Activated naive CD4-positive, alpha-beta T cell treated with anti-CD3 and anti-CD28 coated beads, Interleukin-2, amount 50 U/mL, for 24 hours (primary cell): Measurements from ENCODE around the gene SIM1.
"Not testable (repeated sequence)": the region's sequence is repeated elsewhere in the genome, so short reads cannot be mapped to it uniquely, and the experiment has no call there.

Experiments
- H3K27ac Mint-ChIP-seq: one replicate; pipeline ENCODE4 v1.8.0; 2021; ENCODE audit warnings: mild to moderate bottlenecking, mixed read lengths
- H3K27me3 Mint-ChIP-seq: one replicate; pipeline ENCODE4 v1.8.0; 2021; ENCODE audit warnings: mixed read lengths
- H3K36me3 Mint-ChIP-seq: one replicate; pipeline ENCODE4 v1.8.0; 2021; ENCODE audit warnings: mixed read lengths
- H3K4me1 Mint-ChIP-seq: one replicate; pipeline ENCODE4 v1.8.0; 2021; ENCODE audit warnings: mixed read lengths
- H3K4me3 Mint-ChIP-seq: one replicate; pipeline ENCODE4 v1.8.0; 2021; ENCODE audit warnings: mild to moderate bottlenecking, mixed read lengths
- H3K9me3 Mint-ChIP-seq: one replicate; pipeline ENCODE4 v1.8.0; 2021; ENCODE audit warnings: mixed read lengths

Gene SIM1

GRCh38 chr6:100372326-100373091 lies 92.2 kb downstream of the SIM1 start:
- H3K9me3 Mint-ChIP-seq, result no peaks in the 10 kb centered on the region
- peaks cover 4% of the 10 kb centered on the region for H3K27me3 Mint-ChIP-seq
- H3K4me1 Mint-ChIP-seq, result no peaks in the 10 kb centered on the region
- no peak overlapping the region for H3K27ac Mint-ChIP-seq
- no peaks in the 10 kb centered on the region for H3K36me3 Mint-ChIP-seq
- no peak overlapping the region for H3K4me3 Mint-ChIP-seq

DNA sequence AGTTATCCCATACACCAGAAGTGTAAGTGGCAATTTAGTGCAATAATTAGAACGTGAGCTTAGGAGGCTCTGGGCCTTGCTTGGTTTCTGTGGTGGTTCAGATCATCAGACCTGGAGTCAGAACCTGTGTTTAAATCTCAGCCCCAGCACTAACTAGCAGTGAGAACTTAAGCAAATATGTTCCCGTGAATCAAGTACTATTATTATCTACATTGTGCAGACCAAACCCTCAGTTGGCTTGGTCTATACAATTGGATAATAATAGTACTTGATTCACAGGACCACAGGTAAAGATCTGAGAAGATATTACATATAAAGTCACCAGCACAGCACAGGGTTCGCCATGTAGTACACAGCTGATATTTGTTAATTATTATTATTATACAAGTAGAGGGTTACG lies 93.1 kb downstream of the SIM1 start:
- no peaks in the 10 kb centered on the region for H3K36me3 Mint-ChIP-seq
- H3K9me3 Mint-ChIP-seq, result no peaks in the 10 kb centered on the region
- H3K4me1 Mint-ChIP-seq, result no peaks in the 10 kb centered on the region
- no peak overlapping the region for H3K4me3 Mint-ChIP-seq
- H3K27me3 Mint-ChIP-seq, result peaks cover 4% of the 10 kb centered on the region
- H3K27ac Mint-ChIP-seq, result no peak overlapping the region

DNA sequence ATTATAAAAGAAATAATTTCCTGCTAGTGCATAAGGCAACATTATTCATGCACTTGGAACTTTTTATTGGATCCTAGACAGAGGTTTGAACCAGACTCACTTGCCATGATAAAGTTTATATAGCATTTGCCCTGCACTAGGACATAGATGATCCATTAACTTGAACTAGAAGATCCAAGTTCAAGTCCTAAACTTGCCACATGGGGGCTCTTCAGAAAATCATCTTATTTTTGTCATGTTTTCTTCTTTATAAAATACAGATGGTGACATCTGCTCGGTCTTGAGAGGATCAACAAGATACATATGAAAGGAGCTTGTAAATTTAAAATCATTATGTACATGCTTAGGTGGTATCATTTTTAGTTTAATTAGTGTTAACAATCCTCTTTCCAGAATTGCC lies 94.5 kb downstream of the SIM1 start:
- no peaks in the 10 kb centered on the region for H3K36me3 Mint-ChIP-seq
- H3K27me3 Mint-ChIP-seq, result peaks cover 3% of the 10 kb centered on the region
- H3K4me1 Mint-ChIP-seq, result no peaks in the 10 kb centered on the region
- no peaks in the 10 kb centered on the region for H3K9me3 Mint-ChIP-seq
- no peak overlapping the region for H3K4me3 Mint-ChIP-seq
- H3K27ac Mint-ChIP-seq, result no peak overlapping the region

- Mint-ChIP-seq H3K27me3 (peaks cover 1% of the 10 kb centered on the region), H3K36me3 (no peaks in the 10 kb centered on the region), H3K4me3 (no peak overlapping the region), H3K4me1 (no peaks in the 10 kb centered on the region), H3K9me3 (no peaks in the 10 kb centered on the region), H3K27ac (no peak overlapping the region)
Measured at GRCh38 chr6:100366419-100366818, 98.3 kb downstream of the SIM1 start.

DNA sequence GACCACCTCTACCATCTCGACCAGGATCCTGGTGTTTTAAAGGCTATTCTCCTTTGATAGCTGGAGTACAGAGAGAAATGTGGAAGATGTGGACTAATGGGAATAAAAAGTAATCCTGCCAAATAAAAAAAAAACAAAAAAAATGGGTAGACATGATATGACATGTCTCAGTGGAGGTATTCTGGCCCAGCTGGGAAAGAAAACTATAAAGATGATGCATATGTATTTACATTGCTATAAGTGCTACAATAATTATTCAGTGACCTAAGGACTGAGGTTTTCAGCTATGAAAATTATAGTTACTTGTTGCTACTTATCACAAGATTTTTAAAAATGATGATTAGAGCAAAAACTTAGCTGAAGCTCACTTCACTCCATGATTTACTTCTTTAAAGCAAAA lies 101.1 kb downstream of the SIM1 start:
- no peak overlapping the region for H3K4me3 Mint-ChIP-seq
- H3K9me3 Mint-ChIP-seq, result no peaks in the 10 kb centered on the region
- H3K36me3 Mint-ChIP-seq, result no peaks in the 10 kb centered on the region
- no peaks in the 10 kb centered on the region for H3K27me3 Mint-ChIP-seq
- no peak overlapping the region for H3K27ac Mint-ChIP-seq
- no peaks in the 10 kb centered on the region for H3K4me1 Mint-ChIP-seq

GRCh38 chr6:100354736-100355641 lies 109.7 kb downstream of the SIM1 start:
- H3K27me3 Mint-ChIP-seq, H3K9me3 Mint-ChIP-seq, H3K4me3 Mint-ChIP-seq, H3K4me1 Mint-ChIP-seq, H3K27ac Mint-ChIP-seq, H3K36me3 Mint-ChIP-seq: not testable (repeated sequence)

GRCh38 chr6:100353276-100354015 lies 111.3 kb downstream of the SIM1 start:
- no peak overlapping the region for H3K4me3 Mint-ChIP-seq
- no peaks in the 10 kb centered on the region for H3K27me3 Mint-ChIP-seq

DNA sequence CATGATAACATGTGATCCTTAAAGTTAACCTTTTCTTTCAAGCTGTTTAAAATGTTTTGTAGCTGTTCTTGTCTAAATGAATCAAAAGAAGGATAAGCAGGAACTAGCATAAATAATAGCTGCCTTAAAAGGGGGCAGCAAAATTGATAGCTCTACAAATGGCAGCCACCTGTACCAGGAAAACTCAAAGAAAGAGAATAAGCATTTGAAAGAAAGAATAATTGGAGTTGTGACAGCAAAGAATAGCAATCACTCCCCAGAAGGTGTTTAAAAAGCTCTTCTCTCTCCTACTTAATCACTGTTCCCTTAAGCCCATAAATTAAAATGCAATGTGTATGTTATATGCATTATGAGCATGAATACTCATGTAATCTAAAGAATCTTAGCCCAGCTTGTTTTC lies 114.6 kb downstream of the SIM1 start:
- Mint-ChIP-seq H3K27ac (no peak overlapping the region), H3K27me3 (no peaks in the 10 kb centered on the region), H3K9me3 (no peaks in the 10 kb centered on the region), H3K4me3 (no peak overlapping the region), H3K36me3 (no peaks in the 10 kb centered on the region), H3K4me1 (no peaks in the 10 kb centered on the region)

More at GRCh38 chr6:100353276-100354015, 111.3 kb downstream of the SIM1 start:
- Mint-ChIP-seq H3K36me3 (no peaks in the 10 kb centered on the region), H3K4me1 (no peaks in the 10 kb centered on the region), H3K27ac (no peak overlapping the region), H3K9me3 (no peaks in the 10 kb centered on the region)

- H3K4me3 Mint-ChIP-seq, result no peak overlapping the region
- no peak overlapping the region for H3K27ac Mint-ChIP-seq
- no peaks in the 10 kb centered on the region for H3K36me3 Mint-ChIP-seq
- H3K27me3 Mint-ChIP-seq, result no peaks in the 10 kb centered on the region
- H3K9me3 Mint-ChIP-seq, result no peaks in the 10 kb centered on the region
- H3K4me1 Mint-ChIP-seq, result no peaks in the 10 kb centered on the region
Measured at GRCh38 chr6:100349366-100349765, 115.4 kb downstream of the SIM1 start.

DNA sequence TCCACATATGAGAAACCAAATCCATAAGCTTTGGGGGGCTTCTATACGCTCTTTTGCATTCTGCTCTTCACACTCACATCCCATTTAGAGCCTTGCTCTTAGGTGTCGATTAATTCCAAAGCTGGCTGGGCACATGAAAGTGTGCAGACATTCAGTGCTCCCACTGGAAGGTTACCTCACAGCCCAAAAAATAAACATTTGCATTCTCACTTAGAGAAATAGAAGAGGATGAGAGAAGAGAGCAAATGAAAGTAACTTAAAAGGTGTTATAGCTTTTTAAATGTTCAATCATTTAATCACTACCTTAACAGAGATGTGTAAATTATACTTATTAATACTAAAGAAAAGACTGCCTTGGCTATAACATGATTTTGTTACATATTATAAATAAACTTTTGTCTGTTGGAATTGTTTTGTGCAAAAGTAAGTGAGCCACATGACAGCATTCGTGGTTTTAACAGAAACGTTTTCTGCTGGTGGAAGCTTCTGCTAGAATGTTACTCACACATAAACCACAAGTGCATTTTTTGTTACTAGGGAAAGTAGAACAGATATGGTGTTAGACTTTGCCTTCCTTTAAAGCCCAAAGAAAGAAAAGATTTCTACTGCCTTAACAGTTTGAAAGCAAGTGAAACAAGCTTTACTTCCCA lies 116.7 kb downstream of the SIM1 start:
- Mint-ChIP-seq H3K4me3 (no peak overlapping the region), H3K36me3 (no peaks in the 10 kb centered on the region), H3K9me3 (no peaks in the 10 kb centered on the region), H3K27ac (no peak overlapping the region), H3K27me3 (no peaks in the 10 kb centered on the region), H3K4me1 (no peaks in the 10 kb centered on the region)

DNA sequence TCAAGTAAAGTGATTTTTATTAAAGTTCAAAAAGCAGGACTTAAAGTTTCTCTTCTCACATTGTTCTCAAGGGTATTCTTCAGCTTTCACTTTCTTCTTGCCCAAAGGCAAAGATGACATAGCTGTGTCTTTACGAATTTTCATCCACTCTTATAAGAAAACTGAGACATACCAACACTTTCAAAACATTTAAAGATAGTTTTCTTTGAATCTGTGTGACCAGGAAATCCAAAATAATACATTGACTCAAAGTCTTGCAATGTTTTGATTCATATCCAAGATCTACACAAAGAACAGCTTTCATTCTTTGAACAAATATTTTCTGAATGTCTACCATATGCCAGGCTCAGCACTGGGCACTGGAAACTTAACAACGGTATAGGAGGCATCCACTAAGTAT lies 117.9 kb downstream of the SIM1 start:
- no peaks in the 10 kb centered on the region for H3K36me3 Mint-ChIP-seq
- no peaks in the 10 kb centered on the region for H3K9me3 Mint-ChIP-seq
- no peak overlapping the region for H3K4me3 Mint-ChIP-seq
- no peaks in the 10 kb centered on the region for H3K4me1 Mint-ChIP-seq
- H3K27me3 Mint-ChIP-seq, result no peaks in the 10 kb centered on the region
- no peak overlapping the region for H3K27ac Mint-ChIP-seq

DNA sequence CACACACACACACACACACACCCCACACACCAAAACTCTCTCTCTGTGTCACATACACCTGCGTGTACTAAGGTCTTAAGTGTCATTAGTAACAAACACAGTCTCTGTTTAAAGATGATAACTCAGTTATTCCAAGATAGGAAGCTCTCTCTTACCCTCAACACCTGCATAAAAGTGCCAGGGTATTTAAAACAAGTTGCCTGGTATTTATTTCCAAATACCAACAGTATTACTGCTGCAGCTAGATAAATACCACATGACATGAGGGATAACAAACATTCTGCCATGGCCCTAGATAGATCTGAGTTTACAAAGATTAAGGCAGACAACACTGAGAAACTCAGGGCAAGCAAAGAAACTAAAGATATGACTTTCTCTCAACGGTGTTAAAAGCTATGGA lies 118.5 kb downstream of the SIM1 start:
- Mint-ChIP-seq H3K36me3 (no peaks in the 10 kb centered on the region), H3K4me3 (no peak overlapping the region), H3K27ac (no peak overlapping the region), H3K4me1 (no peaks in the 10 kb centered on the region), H3K9me3 (no peaks in the 10 kb centered on the region), H3K27me3 (no peaks in the 10 kb centered on the region)

DNA sequence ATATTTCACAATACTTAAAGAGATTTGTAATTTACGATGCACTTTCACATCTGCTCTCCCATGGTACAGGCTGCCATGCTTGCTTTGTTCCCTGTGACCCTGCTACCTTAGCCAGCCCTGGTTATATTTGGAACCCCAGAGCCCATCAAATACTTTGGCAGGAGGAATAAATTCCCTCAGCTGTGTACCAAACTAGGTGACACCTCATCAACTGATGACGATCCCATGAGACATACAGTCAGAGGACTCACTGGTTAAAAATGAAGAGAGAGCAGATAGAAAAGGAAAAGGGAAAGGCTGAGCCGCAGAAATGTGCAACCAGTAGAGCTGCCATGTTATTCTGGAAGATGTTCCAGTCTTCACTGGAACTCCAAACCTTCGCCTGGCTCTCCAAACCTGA lies 120.0 kb downstream of the SIM1 start:
- Mint-ChIP-seq H3K27me3 (no peaks in the 10 kb centered on the region), H3K4me1 (no peaks in the 10 kb centered on the region), H3K36me3 (no peaks in the 10 kb centered on the region), H3K4me3 (no peak overlapping the region), H3K27ac (no peak overlapping the region), H3K9me3 (no peaks in the 10 kb centered on the region)

DNA sequence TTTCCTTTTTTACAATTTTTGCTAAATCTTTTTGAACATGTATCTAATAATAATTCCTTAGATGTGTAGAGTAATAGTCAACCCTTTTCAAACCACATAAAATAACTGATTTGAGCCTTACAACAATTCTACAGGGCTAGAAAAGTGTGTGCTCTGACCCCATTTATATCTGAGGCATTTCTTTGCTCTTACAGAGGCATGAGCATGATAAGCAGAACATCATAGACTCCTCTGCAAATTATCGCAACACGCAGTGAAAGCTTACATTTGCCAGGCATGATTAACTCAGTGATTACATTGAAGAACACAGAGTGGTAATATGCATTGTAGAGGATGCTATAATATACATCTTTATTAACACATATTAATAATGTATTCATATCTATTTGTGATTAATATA lies 120.4 kb downstream of the SIM1 start:
- H3K27ac Mint-ChIP-seq, result no peak overlapping the region
- no peak overlapping the region for H3K4me3 Mint-ChIP-seq
- no peaks in the 10 kb centered on the region for H3K9me3 Mint-ChIP-seq
- H3K4me1 Mint-ChIP-seq, result no peaks in the 10 kb centered on the region
- no peaks in the 10 kb centered on the region for H3K36me3 Mint-ChIP-seq
- H3K27me3 Mint-ChIP-seq, result no peaks in the 10 kb centered on the region

DNA sequence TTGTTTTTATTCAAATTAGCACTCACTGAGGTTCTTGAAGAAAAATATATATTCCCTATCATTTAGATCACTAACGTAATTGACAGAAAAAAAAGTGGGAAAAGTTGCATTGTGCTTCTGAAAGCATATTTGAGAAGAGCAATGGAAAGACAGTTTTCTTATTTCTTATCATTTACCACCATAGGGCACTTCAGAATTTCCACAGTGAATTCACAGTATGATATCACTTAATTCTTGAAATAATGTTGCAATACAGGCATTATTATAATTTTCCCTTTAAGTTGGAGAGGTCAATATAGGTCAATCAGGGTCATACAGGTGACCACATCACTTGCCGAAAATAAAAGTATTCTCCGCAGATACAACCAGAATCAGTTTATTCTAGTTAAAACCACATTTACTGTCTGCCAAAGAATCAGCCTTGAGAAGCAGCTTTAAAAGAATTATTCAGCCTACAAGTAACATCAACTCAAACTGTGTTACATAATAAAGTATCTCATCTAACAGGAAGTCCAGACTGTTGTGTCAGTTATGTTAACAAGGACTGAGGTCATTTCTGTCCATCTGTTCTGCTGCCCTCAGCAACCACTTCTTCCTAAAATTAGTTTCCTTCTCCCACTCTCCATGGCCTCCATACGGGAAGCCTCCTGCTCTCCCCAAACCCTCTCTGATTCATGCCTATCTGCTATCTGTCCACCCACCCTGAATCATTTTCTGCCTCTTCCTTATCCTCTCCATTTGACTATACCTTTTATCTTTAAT lies 121.2 kb downstream of the SIM1 start:
- H3K4me1 Mint-ChIP-seq, result no peaks in the 10 kb centered on the region
- H3K27me3 Mint-ChIP-seq, result no peaks in the 10 kb centered on the region
- no peak overlapping the region for H3K4me3 Mint-ChIP-seq
- H3K36me3 Mint-ChIP-seq, result no peaks in the 10 kb centered on the region
- H3K9me3 Mint-ChIP-seq, result no peaks in the 10 kb centered on the region
- H3K27ac Mint-ChIP-seq, result no peak overlapping the region
